Lung (tissue), 12 donors: Measurements from ENCODE around the gene LMOD2. TPM values are rescaled to one million over a fixed set of nuclear protein-coding genes. Genes with fewer than 3 reads are reported as not detected.

Experiments used
- ATAC-seq: fragments of 200-7000 bp; cut with Tn5 transposase; one replicate; pipeline ENCODE4 v1.9.1; 2020; ENCODE audit warnings: moderate number of reproducible peaks; ENCODE audit not compliant: insufficient read depth, low FRiP score
- DNase-seq, 3 donors: peaks; one replicate each; pipeline ENCODE4 v3.0.0-alpha.2; 2013 to 2017
- H3K27ac ChIP-seq, 2 donors: one replicate each; pipeline ENCODE4 v1.5.1; 2013; ENCODE audit warnings: mild to moderate bottlenecking in 2 of 2, moderate library complexity in 2 of 2, control low read depth in 1 of 2, inconsistent platforms in 1 of 2, low read depth in 1 of 2, low read length in 1 of 2
- H3K27me3 ChIP-seq, 3 donors: one replicate each; pipeline ENCODE4 v1.5.1; 2013; ENCODE audit warnings: low read length in 2 of 3; ENCODE audit not compliant: control insufficient read depth in 3 of 3, insufficient read depth in 3 of 3
- H3K36me3 ChIP-seq, 4 donors: one replicate each; pipeline ENCODE4 v1.5.1; 2013; ENCODE audit warnings: low read length in 4 of 4, mild to moderate bottlenecking in 1 of 4, moderate library complexity in 1 of 4; ENCODE audit not compliant: control insufficient read depth in 4 of 4, insufficient read depth in 4 of 4
- H3K4me1 ChIP-seq, 5 donors: one replicate each; pipeline ENCODE4 v1.5.1; 2013; ENCODE audit warnings: low read length in 5 of 5, mild to moderate bottlenecking in 2 of 5, moderate library complexity in 1 of 5; ENCODE audit not compliant: control insufficient read depth in 5 of 5, insufficient read depth in 5 of 5
- H3K4me3 ChIP-seq: one replicate; pipeline ENCODE4 v1.5.1; 2013; ENCODE audit warnings: mild to moderate bottlenecking, control low read depth, moderate library complexity
- H3K9ac ChIP-seq, 2 donors: one replicate each; pipeline ENCODE4 v1.5.1; 2013; ENCODE audit warnings: low read length in 2 of 2, control low read depth in 1 of 2; ENCODE audit not compliant: insufficient read depth in 1 of 2
- H3K9me3 ChIP-seq, 4 donors: one replicate each; pipeline ENCODE4 v1.5.1; 2013; ENCODE audit warnings: low read length in 3 of 4, mild to moderate bottlenecking in 1 of 4, moderate library complexity in 1 of 4; ENCODE audit not compliant: control insufficient read depth in 4 of 4, insufficient read depth in 3 of 4
- CTCF ChIP-seq: IDR thresholded peaks from 2 replicates; pipeline ENCODE4 v1.5.1; 2012; ENCODE audit warnings: mild to moderate bottlenecking; ENCODE audit errors: control extremely low read depth, extremely low read depth
- WGBS, 2 donors: extraction: QIAGEN DNeasy Blood & Tissue Kit; methylation state at CpG; one replicate each; pipeline ENCODE4 v1.1.7; 2013; 5-methylcytosine and 5-hydroxymethylcytosine counted together
- polyA plus RNA-seq, 2 donors: library from polyadenylated mRNA; stranded (reverse); fragments of 200-250 nt; gene quantifications; one replicate each; pipeline ENCODE4 v1.2.1, GENCODE V29; 2013
- total RNA-seq, 2 donors: library from RNA; depleted of rRNA in 1 of 2; stranded (reverse); fragments of >200 nt in 1 of 2; gene quantifications; one replicate each; pipeline ENCODE4 v1.2.1, GENCODE V29; 2014 to 2021
- donor health status: control.
- donor health status: control.
- donor health status: Bipolar disorder and iron deficiency.
- donor health status: healthy.
- donor health status: DM: yes; HTN: yes; CAD: no.

The LMOD2 gene
- total and polyA plus RNA-seq, 4 donors: 1.1 TPM; not detected in 3

- ATAC-seq (no peak), DNase-seq (no peak)
- H3K27me3 ChIP-seq: no peaks in the 10 kb centered on the region
- H3K27ac ChIP-seq: no peak overlapping the region
- peaks cover 9 to 19% (median 14%) of the 10 kb centered on the region in 4 donors for H3K36me3 ChIP-seq
- no peak overlapping the region for H3K9ac ChIP-seq
- H3K4me1 ChIP-seq: peaks cover 0 to 7% (median 0%) of the 10 kb centered on the region in 5 donors
- TF ChIP-seq CTCF: no peak
- H3K9me3 ChIP-seq: no peaks in the 10 kb centered on the region
- 64 to 67% methylated on average over 3 of the region's 3 CpGs for WGBS, 2 donors
- no peak overlapping the region for H3K4me3 ChIP-seq
Observed at GRCh38 chr7:123689250-123689649, 33.6 kb downstream of the LMOD2 start.

- Histone ChIP-seq H3K4me3 (no peak overlapping the region), H3K9me3 (no peaks in the 10 kb centered on the region), H3K9ac (no peak overlapping the region), H3K27me3 (no peaks in the 10 kb centered on the region), H3K4me1 (peaks cover 0 to 7% (median 0%) of the 10 kb centered on the region in 5 donors), H3K27ac (no peak overlapping the region), H3K36me3 (peaks cover 9 to 20% (median 13%) of the 10 kb centered on the region in 4 donors)
- DNase-seq (no peak), ATAC-seq (no peak)
- WGBS, 2 donors: 91 to 92% methylated on average over 2 of the region's 2 CpGs
- no peak for TF ChIP-seq CTCF
Observed at GRCh38 chr7:123690550-123690949, 34.9 kb downstream of the LMOD2 start.

- Histone ChIP-seq H3K9me3 (no peaks in the 10 kb centered on the region), H3K4me3 (no peak overlapping the region), H3K9ac (no peak overlapping the region), H3K4me1 (peaks cover 0 to 7% (median 0%) of the 10 kb centered on the region in 5 donors), H3K36me3 (peaks cover 5 to 16% (median 10%) of the 10 kb centered on the region in 4 donors), H3K27me3 (no peaks in the 10 kb centered on the region), H3K27ac (no peak overlapping the region)
- ATAC-seq: no peak
- DNase-seq: no peak
- 97 to 98% methylated on average over 4 to 6 of the region's 6 CpGs for WGBS, 2 donors
- no peak for TF ChIP-seq CTCF
Observed at GRCh38 chr7:123692471-123692877, 36.8 kb downstream of the LMOD2 start.
